HG02678 (cell line): Measurements from ENCODE around the gene P2RX5.

Source experiments
- ATAC-seq: cut with Tn5 transposase; IDR thresholded peaks from one replicate; pipeline ENCODE4 v1.9.1; 2021; ENCODE audit warnings: mild to moderate bottlenecking, moderate library complexity; ENCODE audit not compliant: unreplicated experiment

P2RX5 gene

DNA sequence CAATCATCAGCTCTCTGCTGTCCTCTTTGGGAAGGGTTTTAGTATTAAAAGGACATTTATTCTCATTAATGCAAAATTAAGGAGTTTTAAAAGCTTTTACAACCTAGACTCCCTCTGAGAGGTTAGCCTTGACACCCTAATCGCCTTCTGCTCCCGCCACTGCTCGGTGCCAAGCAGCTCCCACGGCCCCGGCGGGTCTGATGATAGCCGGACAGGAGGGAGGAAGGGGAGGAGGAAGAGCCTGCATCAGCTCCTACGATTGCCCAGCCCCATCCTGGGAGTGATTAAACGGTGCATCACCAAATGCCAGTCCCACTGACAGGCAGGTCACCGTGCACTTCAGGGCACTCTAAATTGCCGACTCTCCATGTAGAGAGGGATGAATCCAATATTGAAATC, 68.2 kb downstream of the P2RX5 start:
- ATAC-seq: no peak

DNA sequence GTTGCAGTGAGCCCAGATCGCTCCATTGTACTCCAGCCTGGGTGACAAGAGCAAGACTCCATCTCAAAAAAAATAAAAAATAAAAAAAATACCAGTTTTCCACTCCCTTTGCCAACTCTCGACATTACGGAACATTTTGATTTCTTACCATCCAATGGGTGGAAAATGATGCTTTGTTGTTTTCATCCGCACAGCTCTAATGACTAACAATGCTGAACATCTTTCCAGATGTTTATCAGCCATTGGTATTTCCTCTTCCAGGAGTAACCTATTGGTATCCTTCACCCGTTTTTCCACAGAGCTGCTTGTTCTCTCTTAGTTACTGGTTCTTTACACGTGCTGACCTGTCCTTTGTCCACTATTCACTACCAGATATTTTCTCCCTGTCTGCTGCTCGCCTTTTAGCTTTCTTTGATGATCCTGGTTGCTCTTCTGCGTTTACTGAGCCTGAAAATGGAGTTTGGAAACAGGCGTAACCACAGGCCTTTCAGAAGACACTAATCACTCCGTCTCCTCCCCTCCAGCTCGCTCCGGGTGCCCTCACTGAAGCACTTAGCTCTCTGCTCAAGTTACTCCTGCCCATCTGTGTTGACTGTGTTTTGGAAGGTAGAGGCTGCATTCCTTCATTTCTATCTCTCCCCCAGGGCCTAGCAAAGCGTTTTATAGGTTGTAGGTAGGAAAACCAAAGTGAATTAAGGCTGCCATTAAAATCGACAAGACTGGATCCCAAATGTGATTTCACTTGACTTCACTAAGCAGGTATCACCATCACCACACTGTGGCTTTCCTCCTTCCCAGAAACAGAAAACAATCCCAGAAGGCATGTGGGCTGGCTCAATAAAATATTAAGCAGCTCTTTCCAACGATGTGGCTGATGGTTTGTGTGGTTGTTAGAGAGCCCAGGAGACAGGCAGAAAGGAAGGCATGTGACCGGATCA, 68.9 kb downstream of the P2RX5 start:
- ATAC-seq: no peak
